Limb (tissue), 2 donors: ENCODE data around the gene NXPH4.

Experiments
- DNase-seq, 2 donors: peaks; one replicate each; pipeline ENCODE4 v3.0.0-alpha.2; 2016; ENCODE audit errors: extremely low spot score in 2 of 2

Gene NXPH4

DNA sequence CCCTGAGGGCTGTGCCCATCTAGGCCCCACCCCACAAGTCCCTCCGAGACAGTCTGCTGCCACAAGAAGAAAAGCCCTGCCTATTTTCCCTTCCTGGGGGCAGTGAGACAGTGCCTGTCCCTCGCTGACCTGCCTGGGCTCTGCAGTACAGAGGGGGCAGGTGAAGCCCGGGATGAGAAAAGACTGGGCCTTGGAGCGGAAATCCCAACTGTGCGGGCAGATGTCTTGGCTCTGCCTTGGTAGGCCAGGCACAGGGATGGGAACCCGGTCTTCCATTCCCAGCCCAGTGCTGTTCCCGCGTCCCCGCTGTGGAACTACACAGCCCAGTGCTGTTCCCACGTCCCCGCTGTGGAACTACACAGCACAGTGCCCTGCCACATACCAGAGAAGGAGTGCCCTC, 12.8 kb upstream of the NXPH4 start:
- DNase-seq, result no peak

DNA sequence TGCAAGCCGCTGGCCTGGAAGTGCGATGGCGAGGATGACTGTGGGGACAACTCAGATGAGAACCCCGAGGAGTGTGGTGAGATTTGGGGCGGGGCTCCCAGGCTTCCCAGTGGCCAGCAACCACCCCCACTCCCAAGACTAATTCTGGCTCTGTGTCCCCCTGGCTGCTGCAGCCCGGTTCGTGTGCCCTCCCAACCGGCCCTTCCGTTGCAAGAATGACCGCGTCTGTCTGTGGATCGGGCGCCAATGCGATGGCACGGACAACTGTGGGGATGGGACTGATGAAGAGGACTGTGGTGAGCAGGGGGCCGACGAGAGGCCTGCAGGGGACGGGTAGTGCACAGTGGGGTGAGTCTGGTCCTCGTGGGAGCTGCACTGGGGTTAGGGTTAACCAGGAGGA, 12.1 kb upstream of the NXPH4 start:
- no peak for DNase-seq

DNA sequence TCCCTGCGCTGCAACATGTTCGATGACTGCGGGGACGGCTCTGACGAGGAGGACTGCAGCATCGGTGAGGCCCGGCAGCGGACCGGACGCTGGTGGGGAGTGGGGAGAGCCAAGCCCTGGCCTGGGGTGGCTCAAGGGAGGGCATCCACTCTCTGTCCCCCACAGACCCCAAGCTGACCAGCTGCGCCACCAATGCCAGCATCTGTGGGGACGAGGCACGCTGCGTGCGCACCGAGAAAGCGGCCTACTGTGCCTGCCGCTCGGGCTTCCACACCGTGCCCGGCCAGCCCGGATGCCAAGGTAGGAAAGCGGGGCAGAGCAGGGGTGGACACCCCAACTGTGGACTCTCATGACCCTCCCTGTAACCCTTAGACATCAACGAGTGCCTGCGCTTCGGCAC, 11.4 kb upstream of the NXPH4 start:
- DNase-seq, result no peak

DNA sequence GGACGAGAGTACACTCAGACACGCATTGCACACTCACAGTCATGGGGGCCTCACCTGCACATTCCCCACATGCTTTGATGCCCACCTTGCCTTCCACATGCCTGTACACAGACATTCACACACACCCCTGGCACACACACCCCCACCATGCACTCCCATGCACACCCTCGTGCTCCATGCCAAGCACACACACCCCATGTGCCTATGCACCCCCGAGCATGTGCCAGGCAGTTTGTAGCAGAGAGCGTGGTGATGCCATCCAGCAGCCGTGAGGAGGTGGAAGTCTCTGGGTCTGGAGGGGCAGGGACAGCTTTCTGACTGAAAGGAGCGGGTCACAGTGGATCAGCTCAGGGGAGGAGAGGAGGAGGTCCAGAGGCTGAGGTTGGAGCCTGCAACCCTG, 10.7 kb upstream of the NXPH4 start:
- DNase-seq, result no peak

DNA sequence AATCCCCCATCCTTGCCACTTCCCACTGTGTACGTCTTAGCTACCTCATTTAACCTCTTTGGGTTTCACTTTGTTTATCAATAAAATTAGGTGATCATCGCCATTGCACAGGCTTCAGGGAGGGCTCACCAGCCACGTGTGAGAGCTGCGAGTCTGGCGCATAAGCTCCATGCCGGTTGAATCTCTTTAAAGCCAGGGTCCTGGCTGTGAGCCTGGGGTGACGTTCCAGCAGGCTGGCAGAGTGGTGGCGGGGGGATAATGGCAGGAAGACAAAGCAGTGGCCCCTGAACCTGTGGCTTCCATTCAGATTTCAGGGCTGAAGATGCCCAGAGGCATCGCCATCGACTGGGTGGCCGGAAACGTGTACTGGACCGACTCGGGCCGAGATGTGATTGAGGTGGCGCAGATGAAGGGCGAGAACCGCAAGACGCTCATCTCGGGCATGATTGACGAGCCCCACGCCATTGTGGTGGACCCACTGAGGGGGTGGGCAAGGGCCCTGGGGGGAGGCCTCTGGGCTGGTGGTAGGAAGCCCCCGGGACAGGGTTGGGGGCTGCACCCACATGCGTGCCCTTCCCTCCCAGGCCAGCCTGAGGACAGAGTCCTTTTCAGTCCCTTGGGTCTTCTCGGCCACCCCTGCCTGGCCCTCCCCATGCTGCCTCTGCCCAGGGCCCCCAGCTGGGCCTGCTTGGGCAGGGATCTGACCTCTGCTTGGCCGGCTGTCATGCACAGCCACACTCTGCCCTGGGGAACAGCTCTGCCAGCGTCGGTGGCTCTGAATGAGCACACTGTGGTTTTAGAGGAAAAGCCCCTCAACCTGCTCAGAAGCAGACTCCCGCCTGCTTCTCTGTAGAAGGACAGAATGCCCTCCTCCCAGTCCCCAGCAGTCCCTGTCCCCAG, 8.6 kb upstream of the NXPH4 start:
- DNase-seq, result no peak

DNA sequence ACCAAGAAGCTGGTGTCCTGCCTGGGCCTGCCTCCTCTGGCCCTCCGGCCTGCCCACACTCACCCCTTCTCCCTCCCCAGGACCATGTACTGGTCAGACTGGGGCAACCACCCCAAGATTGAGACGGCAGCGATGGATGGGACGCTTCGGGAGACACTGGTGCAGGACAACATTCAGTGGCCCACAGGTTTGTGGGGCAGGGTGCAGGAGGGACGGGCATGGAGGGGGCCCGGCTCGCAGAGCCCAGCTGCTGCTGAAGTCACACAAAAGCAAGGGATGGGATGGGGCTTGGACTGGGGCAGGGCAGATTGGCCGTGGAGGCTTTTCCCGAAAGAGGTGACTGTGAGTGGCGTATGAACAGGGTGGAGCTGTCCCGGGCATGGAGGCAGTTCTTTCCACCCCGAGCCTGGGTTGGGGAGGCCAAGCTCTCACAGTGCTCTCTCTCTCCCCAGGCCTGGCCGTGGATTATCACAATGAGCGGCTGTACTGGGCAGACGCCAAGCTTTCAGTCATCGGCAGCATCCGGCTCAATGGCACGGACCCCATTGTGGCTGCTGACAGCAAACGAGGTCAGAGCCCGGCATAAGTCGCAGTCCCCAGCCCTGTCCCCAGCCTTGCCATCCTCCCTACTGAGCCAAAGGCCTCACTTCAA, 7.8 kb upstream of the NXPH4 start:
- DNase-seq, result no peak

DNA sequence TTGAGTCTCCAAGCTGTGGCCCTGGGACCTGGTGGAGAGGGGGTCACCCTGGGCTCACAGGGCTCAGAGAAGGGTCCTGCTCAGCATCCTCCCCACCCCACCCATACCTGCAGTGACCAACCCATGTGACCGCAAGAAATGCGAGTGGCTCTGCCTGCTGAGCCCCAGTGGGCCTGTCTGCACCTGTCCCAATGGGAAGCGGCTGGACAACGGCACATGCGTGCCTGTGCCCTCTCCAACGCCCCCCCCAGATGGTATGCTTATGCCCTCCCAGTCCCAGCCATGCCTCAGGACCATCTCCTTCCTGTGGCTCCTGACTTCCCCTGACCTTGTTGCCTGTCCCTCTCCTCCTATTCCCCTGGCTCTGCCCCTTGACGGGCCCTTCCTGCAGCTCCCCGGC, 6.7 kb upstream of the NXPH4 start:
- DNase-seq, result no peak

DNA sequence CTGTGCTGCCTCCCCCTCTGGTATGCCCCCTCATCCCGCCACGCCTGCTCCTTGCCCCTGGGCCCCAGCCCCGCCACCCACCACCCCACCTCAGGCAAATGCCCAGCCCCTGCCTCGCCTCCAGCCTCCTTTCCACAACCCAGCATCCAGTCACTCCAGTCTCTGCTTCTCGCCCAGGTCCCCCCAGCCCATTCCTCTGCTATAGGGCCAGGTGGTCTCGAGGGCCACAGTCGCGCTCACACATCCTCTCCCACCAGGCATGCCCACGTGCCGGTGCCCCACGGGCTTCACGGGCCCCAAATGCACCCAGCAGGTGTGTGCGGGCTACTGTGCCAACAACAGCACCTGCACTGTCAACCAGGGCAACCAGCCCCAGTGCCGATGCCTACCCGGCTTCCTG, 6.1 kb upstream of the NXPH4 start:
- DNase-seq, result no peak

DNA sequence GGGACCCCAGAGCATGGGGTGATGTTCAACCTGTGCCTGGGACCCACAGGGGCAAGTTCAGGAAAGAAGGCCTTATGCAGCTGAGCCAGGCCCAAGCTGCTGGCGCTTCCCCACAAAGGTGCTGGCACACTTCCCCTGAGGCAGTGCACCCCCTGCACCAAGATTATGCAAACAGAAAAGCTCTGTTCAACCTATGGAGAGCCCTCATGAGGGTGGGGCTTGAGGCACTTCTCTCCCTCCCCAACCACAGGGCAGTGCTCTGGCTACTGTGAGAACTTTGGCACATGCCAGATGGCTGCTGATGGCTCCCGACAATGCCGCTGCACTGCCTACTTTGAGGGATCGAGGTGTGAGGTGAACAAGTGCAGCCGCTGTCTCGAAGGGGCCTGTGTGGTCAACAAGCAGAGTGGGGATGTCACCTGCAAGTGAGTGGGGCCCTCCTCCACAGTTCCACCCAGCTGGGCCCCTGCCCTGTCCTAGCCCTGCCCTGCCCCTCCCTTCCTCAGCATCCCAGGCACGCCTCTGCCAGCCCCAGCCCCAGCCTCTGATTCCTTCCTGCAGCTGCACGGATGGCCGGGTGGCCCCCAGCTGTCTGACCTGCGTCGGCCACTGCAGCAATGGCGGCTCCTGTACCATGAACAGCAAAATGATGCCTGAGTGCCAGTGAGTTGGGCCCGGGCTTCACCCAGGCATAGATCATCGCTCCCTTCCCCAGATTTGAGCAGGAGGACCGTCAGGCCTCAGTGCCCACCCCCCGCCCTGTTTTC, 5.5 kb upstream of the NXPH4 start:
- no peak for DNase-seq

DNA sequence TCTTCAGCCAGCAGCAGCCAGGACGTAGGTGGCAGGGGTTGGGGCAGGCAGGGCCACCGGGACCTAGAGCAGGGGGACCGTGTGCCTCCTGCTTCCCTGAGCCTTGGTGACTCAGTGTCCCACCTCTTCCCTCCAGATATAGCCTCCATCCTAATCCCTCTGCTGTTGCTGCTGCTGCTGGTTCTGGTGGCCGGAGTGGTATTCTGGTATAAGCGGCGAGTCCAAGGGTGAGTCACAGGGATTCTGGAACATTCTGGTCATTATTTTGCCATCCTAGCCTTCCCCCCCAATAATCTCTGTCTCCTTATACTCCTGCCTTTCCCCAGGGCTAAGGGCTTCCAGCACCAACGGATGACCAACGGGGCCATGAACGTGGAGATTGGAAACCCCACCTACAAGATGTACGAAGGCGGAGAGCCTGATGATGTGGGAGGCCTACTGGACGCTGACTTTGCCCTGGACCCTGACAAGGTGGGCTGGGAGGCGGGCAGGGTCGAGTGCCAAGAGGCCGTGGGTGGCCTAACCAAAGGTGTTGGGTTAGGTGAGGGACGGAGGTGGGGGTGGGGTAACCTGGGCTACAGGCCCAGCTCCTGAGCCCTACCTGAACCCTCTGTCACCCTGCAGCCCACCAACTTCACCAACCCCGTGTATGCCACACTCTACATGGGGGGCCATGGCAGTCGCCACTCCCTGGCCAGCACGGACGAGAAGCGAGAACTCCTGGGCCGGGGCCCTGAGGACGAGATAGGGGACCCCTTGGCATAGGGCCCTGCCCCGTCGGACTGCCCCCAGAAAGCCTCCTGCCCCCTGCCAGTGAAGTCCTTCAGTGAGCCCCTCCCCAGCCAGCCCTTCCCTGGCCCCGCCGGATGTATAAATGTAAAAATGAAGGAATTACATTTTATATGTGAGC, 4.5 kb upstream of the NXPH4 start:
- no peak for DNase-seq

DNA sequence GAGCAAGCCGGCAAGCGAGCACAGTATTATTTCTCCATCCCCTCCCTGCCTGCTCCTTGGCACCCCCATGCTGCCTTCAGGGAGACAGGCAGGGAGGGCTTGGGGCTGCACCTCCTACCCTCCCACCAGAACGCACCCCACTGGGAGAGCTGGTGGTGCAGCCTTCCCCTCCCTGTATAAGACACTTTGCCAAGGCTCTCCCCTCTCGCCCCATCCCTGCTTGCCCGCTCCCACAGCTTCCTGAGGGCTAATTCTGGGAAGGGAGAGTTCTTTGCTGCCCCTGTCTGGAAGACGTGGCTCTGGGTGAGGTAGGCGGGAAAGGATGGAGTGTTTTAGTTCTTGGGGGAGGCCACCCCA, 3.9 kb upstream of the NXPH4 start:
- DNase-seq, result no peak

DNA sequence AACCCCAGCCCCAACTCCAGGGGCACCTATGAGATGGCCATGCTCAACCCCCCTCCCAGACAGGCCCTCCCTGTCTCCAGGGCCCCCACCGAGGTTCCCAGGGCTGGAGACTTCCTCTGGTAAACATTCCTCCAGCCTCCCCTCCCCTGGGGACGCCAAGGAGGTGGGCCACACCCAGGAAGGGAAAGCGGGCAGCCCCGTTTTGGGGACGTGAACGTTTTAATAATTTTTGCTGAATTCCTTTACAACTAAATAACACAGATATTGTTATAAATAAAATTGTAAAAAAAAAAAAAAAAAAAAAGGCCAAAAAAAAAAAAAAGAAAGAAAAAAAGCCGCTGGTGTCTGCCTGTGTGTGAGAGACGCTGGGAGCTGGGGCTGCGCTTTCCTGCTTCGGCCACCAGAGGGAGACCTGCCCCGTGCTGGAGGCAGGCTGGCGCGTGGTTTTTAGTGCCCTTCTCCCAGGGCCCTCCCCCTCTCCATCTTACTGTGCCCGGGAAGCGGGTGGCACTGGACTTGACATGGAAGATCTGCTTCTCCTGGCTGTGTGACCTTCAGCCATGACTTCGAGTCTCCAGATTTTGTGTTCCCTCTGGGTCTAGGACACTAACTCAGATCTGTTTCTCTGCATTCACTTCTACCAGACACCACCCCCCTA, 3.4 kb upstream of the NXPH4 start:
- peak; percentile 87 to 93 for DNase-seq

DNA sequence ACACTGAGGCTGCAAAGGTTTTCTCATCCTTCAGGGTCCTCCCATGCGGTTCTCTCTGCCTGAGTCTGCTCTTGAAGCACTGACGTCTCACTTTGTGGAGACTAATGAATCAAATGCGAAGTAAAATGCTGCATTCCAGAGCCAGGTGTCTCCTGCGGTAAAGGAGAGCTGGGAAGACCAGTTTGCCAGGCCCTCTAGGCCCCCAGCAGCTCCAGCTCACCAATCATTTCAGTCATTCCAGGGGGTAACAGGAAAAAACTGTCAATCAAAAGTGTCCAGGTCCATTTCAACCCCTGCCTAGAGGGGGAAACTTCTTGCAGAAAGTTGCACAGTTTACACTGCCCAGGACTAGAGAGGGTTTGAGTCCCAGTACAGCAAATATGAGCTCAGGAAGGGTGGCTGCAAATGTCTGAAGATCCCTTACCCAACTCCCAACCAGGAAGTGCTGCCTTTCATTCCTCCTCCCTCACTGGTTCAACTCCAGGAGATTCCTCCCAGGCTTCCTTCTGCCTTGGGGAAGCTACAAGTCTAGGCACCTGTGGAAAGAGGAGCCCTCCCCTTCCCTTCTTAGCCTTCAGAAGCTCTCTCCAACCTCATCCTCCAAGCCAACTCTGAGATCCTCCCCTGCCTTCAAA, 2.7 kb upstream of the NXPH4 start:
- DNase-seq, result no peak

DNA sequence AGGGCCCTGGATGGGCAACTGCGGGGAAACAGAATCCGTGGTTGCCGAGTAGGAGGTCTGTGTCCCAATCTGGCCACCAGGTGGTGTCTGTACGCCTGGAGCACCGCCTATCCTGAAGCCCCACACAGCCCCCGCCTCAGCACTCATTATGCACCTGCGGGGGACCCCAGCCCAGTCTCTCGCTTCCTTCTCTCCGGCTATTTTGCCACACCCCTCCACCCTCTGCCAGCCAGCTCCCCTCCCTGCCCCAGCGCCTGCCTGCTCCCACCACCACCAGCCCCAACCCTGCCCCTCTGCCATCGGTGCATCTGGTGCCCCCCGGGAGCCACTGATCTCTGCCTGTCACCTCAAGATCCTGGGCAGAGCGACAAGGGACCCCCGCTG, 2.2 kb upstream of the NXPH4 start:
- peak; percentile 64 to 82 for DNase-seq

DNA sequence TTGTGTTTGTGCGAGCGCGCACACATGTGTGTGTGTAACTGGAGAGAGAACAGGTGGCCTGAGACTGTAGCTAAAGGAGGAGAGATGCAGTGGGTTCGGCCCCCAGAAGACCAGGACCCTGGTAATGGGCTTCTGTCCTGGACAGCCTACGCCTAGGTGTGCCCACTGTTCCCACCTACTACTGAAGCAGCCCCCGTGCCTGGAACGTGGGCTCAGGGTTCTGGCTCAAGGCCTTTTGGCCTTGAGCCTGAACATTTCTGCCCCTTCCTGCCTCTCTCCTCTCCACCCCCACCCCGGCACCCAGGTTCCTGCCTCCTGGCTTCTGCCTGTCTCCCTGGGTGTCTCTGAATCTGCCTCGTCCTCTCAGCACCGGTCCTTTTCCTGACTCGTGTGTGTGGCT, 1.5 kb upstream of the NXPH4 start:
- no peak for DNase-seq

DNA sequence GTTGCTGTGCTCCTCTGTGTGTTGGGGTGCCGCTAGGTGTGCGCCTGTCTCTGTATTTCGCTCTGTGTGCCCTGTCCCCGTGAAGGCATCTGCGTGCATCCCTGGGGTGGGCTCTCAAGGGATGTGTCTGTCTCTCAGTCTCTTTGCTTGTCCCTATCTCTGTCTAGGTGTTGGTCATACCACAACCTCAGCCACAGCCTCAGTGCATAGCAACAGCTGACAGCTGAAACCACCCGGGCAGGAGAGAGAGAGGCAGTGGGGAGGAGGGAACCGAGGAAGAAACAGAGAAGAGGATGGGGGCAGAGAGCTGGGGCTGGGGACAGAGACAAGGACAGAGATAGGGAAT, 953 bp upstream of the NXPH4 start:
- no peak for DNase-seq

DNA sequence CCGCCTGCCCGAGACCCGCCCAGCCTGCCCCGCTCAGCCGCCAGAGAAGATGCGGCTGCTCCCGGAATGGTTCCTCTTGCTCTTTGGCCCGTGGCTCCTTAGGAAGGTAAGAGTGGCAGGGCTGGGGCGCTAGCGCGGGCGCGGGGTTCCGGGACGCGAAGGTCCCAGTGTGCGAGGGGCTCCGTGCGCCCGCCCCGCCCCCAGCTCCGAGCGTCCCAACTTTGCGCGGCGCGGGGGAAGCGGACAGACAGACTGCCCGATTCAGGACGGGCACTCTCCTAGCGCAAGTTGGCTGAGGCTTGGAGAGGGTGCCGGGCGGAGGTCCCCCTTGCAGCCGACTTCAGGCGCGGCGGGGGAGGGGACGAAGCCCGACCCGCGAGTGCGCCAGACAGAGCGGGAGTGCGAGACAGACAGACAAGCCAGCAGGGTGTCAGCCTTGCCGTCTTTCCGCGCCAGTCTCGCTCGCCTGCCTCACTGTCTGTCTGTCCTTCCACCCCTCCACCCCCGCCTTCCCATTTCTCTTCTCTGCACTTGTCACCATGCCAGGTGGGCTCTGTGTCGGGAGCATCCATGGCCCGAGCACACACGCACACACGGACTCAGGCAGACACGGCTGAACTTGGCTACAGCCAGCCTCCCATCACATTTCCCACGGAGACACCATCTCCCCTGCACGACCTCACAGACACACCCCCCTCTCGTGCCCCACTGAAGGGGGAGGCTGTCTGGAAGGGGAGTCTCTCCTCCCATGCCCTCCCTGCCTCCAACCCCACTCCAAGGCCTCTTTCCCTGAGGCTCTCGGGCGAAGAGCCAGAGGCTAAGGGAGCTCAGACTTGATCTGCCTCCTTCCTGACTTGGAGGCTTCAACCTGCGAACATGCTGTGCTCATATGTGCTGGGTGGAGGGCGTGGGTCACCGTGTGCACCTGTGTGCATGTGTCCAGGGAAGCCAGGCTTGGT, 606 bp downstream of the NXPH4 start:
- DNase-seq, result peak in 1 of 2 donors; percentile 66

DNA sequence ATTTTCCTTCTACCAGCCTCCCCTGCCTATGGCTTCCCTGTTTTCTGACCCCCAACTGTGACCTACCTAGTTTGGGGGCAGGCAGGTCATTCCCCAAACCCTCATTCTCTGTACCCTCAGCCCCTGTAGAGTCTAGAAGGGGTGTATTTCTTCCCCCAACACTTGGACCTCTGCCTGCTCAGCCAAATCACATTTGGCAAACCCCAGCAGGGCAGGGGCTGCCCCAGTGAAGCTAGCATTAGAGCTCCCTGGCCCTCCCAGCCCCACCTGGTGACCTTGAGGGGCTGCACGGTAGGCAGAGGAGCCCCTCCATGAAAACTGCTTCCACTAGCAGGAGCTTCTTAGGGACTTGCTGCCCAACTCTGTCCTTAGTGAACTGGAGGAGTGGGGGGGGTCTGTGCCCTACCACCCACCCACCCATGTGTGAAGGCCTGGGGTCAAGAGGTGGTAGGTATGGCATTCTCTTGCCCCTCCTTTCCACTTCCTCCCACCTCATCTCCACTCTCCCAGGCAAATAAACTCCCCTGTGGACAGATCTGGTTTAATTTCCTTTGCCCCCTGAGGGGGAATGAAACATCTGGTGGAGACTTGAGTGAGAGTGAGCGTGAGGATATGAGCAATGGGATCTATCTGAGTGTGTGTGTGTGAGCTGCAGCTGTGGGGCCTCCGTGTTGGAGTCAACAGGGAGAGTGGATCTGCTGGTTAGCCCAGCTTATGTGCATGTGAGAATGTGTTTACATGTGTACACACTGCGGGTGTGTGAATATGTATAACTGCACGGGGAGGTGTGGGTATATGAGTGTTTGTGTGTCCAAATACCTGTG, 1.6 kb downstream of the NXPH4 start:
- no peak for DNase-seq
